ENCODE results near the gene TAF6. TPM values are rescaled to one million over a fixed set of nuclear protein-coding genes. Genes with fewer than 3 reads are reported as not detected.

Gene TAF6
- total RNA-seq, 3 donors from 2014 or later: 67.3 to 74.2 (median 72.9) TPM

DNA sequence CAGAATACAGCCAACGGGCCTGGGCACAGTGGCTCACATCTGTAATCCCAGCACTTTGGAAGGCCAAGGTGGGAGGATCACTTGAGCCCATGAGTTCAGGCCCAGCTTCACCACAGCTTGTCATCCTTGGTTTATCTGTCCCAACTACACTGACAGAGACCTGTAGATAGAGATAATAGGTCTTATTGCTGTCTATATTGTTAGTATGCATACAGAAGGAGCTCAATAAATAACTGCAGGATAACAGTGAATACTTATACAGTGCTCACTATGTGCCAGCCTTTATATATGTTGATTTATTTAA, 1.5 kb upstream of the TAF6 start:
- H3K4me3 Mint-ChIP-seq: peak overlapping the region; percentile 96
- peaks cover 7% of the 10 kb centered on the region for H3K36me3 Mint-ChIP-seq (ENCODE audit: insufficient read depth)
- ATAC-seq (no peak), DNase-seq (no peak)
- peaks cover 33% of the 10 kb centered on the region for H3K4me1 Mint-ChIP-seq (ENCODE audit: low read depth)
- H3K9me3 Mint-ChIP-seq: no peaks in the 10 kb centered on the region
- H3K27me3 Mint-ChIP-seq (ENCODE audit: low read depth): no peaks in the 10 kb centered on the region

DNA sequence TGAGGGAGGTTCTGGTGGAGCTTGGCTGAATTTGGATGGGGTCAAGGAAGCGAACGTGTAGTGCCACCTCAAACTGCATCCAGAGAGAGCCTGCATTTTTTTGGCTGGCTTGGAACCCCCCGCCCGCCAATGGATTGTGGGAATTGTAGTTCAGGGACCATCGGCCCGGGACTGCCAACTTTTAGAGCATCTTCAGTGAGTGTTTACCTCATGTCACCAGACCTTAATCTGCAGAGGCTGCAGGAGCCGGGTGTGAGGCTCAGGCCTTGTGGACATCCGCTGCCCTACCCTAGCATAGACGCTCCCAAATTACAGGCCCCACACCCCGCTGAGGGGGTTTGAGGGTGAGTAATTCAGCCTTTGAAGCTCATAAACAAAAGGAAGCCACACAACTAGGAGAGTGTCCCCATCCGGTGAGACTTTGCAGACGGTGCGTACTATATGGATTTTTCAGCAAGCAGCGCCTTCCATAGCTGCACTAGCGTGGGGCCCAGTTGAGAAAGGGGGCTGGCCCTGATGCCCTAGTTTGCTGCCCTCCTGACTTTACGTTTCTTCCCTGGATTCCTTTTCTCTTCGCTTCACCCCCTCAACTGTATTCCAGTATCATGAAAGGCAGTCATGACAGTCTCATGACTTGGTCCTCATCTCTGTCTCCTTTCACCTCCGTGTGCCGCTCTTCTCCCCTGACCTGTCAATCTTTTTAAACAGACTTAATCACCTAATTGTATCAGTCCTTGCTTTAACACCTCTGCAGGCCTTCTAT, 993 bp upstream of the TAF6 start:
- H3K4me3 Mint-ChIP-seq: peak overlapping the region; percentile 96
- ATAC-seq (peak; percentile 64 to 69), DNase-seq (peak; percentile 50)
- no peaks in the 10 kb centered on the region for H3K27me3 Mint-ChIP-seq (ENCODE audit: low read depth)
- H3K9me3 Mint-ChIP-seq: no peaks in the 10 kb centered on the region
- peaks cover 7% of the 10 kb centered on the region for H3K36me3 Mint-ChIP-seq (ENCODE audit: insufficient read depth)
- peaks cover 29% of the 10 kb centered on the region for H3K4me1 Mint-ChIP-seq (ENCODE audit: low read depth)

DNA sequence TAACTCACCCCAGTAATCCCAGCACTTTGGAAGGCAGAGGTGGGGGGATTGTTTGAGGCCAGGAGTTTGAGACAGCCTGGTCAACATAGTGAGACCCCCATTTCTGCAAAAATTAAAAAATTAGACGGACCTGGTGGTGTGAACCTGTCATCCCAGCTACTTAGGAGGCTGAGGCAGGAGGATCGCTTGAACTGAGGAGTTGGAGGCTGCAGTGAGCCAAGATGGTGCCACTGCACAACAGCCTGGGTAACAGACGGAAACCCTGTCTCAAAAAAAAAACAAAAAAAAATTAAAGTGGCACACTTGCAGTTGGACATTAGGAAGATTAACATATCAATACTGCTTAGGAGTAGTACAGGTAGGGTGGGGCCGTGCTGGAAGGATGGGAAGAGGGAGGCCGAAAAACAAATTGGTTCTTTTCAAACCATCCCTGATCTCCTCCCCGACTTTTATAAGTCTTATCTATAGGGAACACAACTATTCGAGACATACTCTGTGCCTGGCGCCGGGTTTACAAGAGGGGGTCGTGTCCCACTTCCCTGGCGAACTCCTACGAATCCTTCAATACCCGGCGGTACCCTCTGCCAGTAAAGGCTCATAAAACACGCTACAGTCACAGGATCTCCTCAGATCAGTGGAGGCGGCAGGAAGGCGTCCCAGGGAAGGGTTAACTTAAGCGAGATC, 628 bp downstream of the TAF6 start:
- H3K4me3 Mint-ChIP-seq: peak overlapping the region; percentile 96
- DNase-seq (no peak), ATAC-seq (no peak)
- H3K27me3 Mint-ChIP-seq (ENCODE audit: low read depth): no peaks in the 10 kb centered on the region
- H3K9me3 Mint-ChIP-seq: no peaks in the 10 kb centered on the region
- peaks cover 20% of the 10 kb centered on the region for H3K4me1 Mint-ChIP-seq (ENCODE audit: low read depth)
- H3K36me3 Mint-ChIP-seq (ENCODE audit: insufficient read depth): peaks cover 9% of the 10 kb centered on the region

DNA sequence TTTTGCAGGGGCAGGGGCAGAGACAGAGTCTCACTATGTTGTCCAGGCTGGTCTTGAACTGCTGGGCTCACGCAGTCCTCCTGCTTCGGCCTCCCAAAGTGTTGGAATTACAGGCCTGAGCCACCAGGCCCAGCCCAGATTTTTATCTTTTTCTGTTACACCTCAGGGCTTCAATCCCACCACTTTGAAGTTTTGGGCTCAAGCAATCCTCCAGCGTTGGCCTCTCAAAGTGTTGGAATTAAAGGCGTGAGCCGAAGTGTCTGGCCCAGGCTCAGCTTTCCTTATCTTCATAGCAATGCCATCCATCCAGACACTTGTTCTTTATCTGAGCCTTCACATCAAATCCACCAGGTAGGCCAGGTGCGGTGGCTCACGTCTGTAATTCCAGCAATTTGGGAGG, 4.1 kb downstream of the TAF6 start:
- peaks cover 9% of the 10 kb centered on the region for H3K4me1 Mint-ChIP-seq (ENCODE audit: low read depth)

DNA sequence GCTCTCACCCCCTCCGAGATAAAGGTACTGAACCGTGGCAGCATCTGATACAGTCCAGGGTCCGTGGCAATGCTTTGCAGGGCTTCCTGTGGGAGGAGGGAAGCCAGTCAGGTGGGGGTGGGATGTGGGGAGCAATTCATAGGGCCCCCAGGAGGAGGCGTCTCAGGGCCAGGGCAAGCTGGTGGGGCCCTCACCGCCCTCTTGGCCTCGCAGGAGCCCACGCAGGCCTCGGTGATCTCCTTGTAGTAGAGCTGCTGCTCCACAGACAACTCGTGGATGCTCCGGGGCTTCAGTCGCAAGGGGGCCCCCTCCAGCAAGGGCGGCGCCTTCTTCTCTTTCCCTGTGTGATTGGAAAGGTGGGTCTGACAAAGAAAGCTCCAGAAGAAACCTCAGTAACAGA, 7.2 kb downstream of the TAF6 start:
- no peaks in the 10 kb centered on the region for H3K27me3 Mint-ChIP-seq (ENCODE audit: low read depth)
- no peaks in the 10 kb centered on the region for H3K4me1 Mint-ChIP-seq (ENCODE audit: low read depth)
- DNase-seq (no peak), ATAC-seq (no peak)
- peaks cover 24% of the 10 kb centered on the region for H3K36me3 Mint-ChIP-seq (ENCODE audit: insufficient read depth)
- no peak overlapping the region for H3K4me3 Mint-ChIP-seq
- no peaks in the 10 kb centered on the region for H3K9me3 Mint-ChIP-seq

More for the DNA sequence above, 4.1 kb downstream of the TAF6 start:
- no peak for ATAC-seq
- H3K9me3 Mint-ChIP-seq: no peaks in the 10 kb centered on the region
- H3K36me3 Mint-ChIP-seq (ENCODE audit: insufficient read depth): peaks cover 16% of the 10 kb centered on the region
- no peak overlapping the region for H3K4me3 Mint-ChIP-seq
- DNase-seq: no peak
- no peaks in the 10 kb centered on the region for H3K27me3 Mint-ChIP-seq (ENCODE audit: low read depth)

DNA sequence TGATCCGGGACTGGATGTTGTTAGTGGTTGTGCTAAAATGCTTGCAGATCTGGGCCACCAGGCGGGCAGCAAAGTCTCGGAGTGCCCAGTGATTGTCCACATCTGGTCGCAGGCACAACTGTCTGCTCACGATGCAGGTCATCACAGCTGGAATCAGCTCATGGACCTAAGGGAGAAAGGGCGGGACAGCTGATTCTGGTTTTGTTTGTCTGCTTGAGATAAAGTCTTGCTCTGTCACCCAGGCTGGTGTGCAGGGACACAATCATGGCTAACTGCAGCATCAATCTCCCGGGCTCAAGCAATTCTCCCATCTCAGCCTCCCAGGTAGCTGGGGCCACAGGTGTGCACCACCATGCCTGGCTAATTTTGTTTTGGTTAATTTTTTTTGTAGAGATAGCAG, 8.0 kb downstream of the TAF6 start:
- no peaks in the 10 kb centered on the region for H3K4me1 Mint-ChIP-seq (ENCODE audit: low read depth)
- ATAC-seq (no peak), DNase-seq (no peak)
- H3K27me3 Mint-ChIP-seq (ENCODE audit: low read depth): no peaks in the 10 kb centered on the region
- peaks cover 25% of the 10 kb centered on the region for H3K36me3 Mint-ChIP-seq (ENCODE audit: insufficient read depth)
- H3K9me3 Mint-ChIP-seq: no peaks in the 10 kb centered on the region
- no peak overlapping the region for H3K4me3 Mint-ChIP-seq

DNA sequence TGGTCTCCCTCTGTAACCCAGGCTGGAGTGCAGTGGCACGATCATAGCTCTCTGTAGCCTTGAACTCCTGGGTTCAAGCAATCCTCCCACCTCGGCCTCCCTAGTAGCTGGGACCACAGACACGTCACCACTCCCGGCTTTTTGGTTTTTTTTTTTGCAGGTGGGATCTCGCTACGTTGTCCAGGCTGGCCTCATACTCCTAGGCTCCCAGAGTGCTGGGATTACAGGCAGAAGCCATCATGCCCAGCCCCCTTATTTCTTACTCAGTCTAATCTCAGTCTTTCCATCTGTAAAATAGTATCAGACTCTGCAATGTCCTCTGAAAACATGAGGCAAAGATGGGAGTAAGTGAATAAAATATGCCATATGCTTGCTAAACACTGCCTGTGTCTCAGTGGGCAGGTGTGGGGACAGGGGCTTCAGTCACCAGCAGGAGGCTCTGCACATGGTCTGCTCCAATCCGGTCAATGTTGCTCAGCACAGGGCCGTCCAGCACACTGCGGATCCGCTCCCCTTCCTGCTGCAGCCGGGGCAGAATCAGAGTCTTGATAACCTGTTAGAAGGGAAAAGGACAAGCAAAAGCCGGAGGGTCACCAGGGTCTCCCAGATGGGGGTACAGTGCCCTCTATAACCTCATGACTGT, 9.5 kb downstream of the TAF6 start:
- no peaks in the 10 kb centered on the region for H3K27me3 Mint-ChIP-seq (ENCODE audit: low read depth)
- ATAC-seq (no peak), DNase-seq (no peak)
- peaks cover 29% of the 10 kb centered on the region for H3K36me3 Mint-ChIP-seq (ENCODE audit: insufficient read depth)
- H3K9me3 Mint-ChIP-seq: no peaks in the 10 kb centered on the region
- no peak overlapping the region for H3K4me3 Mint-ChIP-seq
- no peaks in the 10 kb centered on the region for H3K4me1 Mint-ChIP-seq (ENCODE audit: low read depth)

DNA sequence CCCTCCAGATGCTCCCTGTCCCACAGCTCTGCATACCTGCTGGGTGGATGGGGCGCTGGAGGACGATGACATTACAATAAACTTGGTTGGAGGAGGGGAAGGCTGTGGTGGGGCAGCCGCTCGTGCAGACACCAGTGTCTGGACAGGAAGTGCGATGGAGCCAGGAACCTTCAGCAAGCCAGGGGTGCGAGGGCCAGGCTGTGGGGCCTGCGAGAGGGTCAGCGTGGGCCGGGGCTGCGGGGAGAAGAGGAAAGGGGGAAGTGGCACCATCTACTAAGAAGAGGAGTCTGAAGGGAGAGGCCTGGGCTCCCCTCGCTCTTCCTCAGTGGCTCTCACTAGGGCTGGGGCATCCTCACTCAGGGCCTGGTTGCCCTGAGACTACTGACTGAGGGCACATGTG, 11.3 kb downstream of the TAF6 start:
- ATAC-seq (no peak), DNase-seq (no peak)
- Mint-ChIP-seq H3K9me3 (no peaks in the 10 kb centered on the region), H3K36me3 (ENCODE audit: insufficient read depth) (peaks cover 28% of the 10 kb centered on the region), H3K27me3 (ENCODE audit: low read depth) (no peaks in the 10 kb centered on the region), H3K4me3 (no peak overlapping the region), H3K4me1 (ENCODE audit: low read depth) (peaks cover 2% of the 10 kb centered on the region)

DNA sequence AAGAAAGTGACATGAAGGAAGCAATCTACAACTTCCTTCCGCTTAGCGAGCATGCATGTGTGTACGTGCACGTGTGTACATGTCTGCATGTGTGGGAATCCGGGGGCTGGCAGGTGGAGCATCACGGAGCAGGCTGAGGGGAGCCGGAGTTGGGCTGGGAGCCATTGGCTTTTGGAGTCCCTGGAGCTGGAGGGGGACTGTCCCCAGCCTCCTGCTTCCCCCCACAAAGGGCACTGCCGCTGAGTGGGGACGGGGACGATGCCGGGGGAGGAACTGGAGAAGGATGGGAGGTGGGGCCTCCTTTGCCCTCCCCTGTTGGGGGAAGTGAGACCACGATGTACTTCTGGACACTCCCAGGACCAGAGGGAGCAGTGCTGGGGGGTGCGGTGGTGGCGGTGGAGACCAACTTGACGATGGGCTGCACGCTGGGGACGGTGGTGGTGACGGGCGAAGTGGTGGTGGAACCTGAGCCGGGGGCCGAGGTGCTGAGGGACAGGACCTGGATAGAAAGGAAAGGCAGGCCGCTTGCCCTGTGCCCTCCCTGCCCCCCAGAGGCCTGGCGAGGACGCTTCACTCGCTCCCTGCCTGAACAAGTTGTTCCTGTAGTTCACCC, 11.9 kb downstream of the TAF6 start:
- Mint-ChIP-seq H3K4me1 (ENCODE audit: low read depth) (peaks cover 5% of the 10 kb centered on the region), H3K27me3 (ENCODE audit: low read depth) (no peaks in the 10 kb centered on the region), H3K9me3 (no peaks in the 10 kb centered on the region), H3K36me3 (ENCODE audit: insufficient read depth) (peaks cover 26% of the 10 kb centered on the region), H3K4me3 (no peak overlapping the region)
- DNase-seq (no peak), ATAC-seq (no peak)

DNA sequence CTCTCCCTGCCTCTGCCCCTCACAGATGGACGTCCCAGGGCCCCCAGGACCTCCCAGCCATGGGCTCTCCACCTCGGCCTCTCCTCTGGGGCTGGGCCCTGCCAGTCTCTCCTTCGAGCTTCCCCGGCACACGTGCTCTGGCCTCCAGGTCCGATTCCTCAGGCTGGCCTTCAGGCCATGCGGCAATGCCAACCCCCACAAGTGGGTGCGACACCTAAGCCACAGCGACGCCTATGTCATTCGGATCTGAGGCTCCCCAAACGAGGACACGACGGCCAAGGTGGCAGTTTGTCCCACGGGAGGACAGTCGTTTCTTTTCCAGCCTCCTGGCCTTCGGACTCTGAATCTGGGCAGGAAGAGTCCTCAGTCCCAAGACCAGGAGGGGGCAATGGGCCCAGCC, 12.5 kb downstream of the TAF6 start:
- H3K4me1 Mint-ChIP-seq (ENCODE audit: low read depth): peaks cover 5% of the 10 kb centered on the region
- DNase-seq: no peak
- ATAC-seq: no peak
- H3K27me3 Mint-ChIP-seq (ENCODE audit: low read depth): no peaks in the 10 kb centered on the region
- no peak overlapping the region for H3K4me3 Mint-ChIP-seq
- peaks cover 26% of the 10 kb centered on the region for H3K36me3 Mint-ChIP-seq (ENCODE audit: insufficient read depth)
- H3K9me3 Mint-ChIP-seq: no peaks in the 10 kb centered on the region

DNA sequence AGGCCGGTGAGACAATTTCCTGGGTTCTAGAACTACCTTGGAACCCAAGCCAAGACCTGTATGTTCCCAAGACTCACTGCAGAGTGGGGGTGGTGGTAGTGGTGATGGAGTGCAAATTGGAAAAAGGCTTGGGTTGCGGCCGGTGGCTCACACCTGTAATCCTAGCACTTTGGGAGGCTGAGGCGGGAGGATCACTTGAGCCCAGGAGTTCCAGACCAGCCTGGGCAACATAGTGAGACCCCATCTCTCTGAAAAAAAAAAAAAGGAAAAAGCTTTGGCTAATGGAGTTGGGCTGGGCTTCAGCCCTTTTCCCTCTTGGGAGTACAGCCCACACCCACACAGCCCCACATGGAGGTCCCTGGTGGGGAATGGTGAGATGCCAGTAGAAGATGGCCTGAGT, 13.6 kb downstream of the TAF6 start:
- Mint-ChIP-seq H3K36me3 (ENCODE audit: insufficient read depth) (peaks cover 24% of the 10 kb centered on the region), H3K27me3 (ENCODE audit: low read depth) (no peaks in the 10 kb centered on the region), H3K4me3 (no peak overlapping the region), H3K9me3 (no peaks in the 10 kb centered on the region), H3K4me1 (ENCODE audit: low read depth) (peaks cover 5% of the 10 kb centered on the region)
- no peak for ATAC-seq
- DNase-seq: no peak

DNA sequence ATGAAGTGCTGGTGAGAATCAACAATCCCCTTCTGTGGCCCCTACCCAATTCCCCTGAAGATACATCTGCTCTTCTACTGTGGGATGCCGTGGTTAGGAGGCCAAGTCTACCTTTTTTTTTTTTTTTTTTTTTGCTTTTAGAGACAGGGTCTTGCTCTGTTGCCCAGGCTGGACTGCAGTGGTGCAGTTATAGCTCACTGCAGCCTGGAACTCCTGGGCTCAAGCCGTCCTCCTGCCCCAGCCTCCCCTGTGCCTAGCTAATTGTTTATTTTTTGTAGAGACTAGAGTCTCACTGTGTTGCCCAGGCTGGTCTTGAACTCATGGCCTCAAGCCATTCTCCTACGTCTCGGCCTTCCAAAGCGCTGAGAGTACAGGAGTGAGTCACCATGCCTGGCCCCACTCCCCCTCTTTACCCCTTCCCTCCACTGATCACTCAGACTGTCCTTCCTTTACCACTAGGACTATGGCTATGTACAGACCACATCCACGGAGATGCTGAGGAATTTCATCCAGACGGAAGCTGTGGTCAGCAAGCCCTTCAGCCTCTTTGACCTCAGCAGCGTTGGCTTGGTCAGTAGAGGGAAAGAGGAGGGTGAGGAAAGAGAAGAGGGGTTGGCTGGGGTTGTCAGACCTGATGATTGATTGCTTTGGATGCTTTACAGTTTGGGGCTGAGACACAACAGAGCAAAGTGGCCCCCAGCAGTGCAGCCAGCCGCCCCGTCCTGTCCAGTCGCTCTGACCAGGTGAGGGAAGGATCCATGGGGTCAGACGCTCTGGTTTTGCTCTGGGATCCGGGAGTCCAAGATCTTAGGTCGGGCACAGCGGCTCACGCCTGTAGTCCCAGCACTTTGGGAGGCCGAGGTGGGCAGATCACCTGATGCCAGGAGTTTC, 16.0 kb downstream of the TAF6 start:
- H3K9me3 Mint-ChIP-seq: no peaks in the 10 kb centered on the region
- H3K4me1 Mint-ChIP-seq (ENCODE audit: low read depth): peaks cover 26% of the 10 kb centered on the region
- no peaks in the 10 kb centered on the region for H3K27me3 Mint-ChIP-seq (ENCODE audit: low read depth)
- peak overlapping the region; percentile 94 for H3K4me3 Mint-ChIP-seq
- ATAC-seq (no peak), DNase-seq (no peak)
- H3K36me3 Mint-ChIP-seq (ENCODE audit: insufficient read depth): peaks cover 35% of the 10 kb centered on the region

DNA sequence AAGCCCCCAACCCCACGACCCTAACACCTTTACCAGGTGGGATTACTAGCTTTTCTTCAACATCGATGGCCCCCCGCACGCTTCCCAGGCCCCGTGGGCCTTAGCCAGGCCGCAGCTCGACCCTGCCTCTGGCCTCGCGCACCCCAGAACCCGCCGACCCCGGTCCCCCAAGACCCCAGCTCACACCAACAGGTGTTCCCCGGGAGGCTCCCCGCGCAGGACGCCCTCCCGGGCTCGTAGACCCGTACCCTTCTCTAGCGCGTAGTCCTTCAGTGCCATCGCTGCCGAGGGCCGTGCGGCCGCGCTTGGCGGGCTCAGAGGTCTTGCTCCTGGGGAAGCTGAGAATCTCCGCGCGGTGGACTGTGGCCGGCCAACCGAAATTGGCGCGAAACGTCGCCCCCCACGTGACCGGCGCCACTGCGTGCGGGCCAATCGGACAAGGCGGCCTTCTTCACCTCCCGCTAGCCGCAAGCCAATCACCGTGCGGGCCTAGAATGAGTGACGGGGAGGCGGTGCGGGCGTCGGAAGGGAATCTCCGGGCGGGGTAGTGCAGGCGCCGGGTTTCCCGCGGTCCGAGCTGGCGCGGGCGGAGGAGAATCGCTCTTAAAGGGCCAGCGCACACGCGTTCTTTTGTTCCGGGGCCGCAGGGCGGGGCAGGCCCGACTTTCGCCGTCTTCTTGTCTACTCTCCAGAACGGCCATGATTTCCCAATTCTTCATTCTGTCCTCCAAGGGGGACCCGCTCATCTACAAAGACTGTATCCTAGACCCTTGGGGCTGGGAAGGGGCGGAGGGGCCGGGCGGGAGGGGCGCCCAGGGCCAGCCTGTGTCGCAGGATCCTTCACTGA, 17.9 kb downstream of the TAF6 start, which contains the start of the genes AP4M1 and MCM7:
Gene AP4M1 (plus strand): TSS at position 628 of the 847 bp plus-strand sequence. CDS start 72 bp downstream, at position 700.
Gene MCM7 (minus strand): TSS at position 382 of the 847 bp plus-strand sequence. CDS start 103 bp downstream, at position 279.
- Mint-ChIP-seq H3K36me3 (ENCODE audit: insufficient read depth) (peaks cover 39% of the 10 kb centered on the region), H3K27me3 (ENCODE audit: low read depth) (no peaks in the 10 kb centered on the region), H3K4me1 (ENCODE audit: low read depth) (peaks cover 34% of the 10 kb centered on the region), H3K4me3 (peak within 1 kb of the TSS; percentile 94), H3K9me3 (no peaks in the 10 kb centered on the region)
- DNase-seq: peak; percentile 92
- peak; percentile 87 to 89 for ATAC-seq

Data from activated T-cell treated with anti-CD3 and anti-CD28 coated beads, Interleukin-2, amount 50 U/mL, for 4 hours (primary cell).